NT2/D1 (cell line): ENCODE data around the gene TUSC1.

Source experiments
- SUZ12 ChIP-seq: IDR thresholded peaks from 2 replicates; pipeline ENCODE4 v1.6.1; 2011; ENCODE audit not compliant: insufficient read length, insufficient read depth; ENCODE audit errors: extremely low read depth
- YY1 ChIP-seq: IDR thresholded peaks from 2 replicates; pipeline ENCODE4 v1.6.1; 2011; ENCODE audit not compliant: insufficient read length, insufficient read depth
- ZNF274 ChIP-seq: IDR thresholded peaks from 2 replicates; pipeline ENCODE4 v1.6.1; 2011; ENCODE audit warnings: mild to moderate bottlenecking, low read depth, low read length

- TF ChIP-seq YY1: no peak
- TF ChIP-seq ZNF274: no peak
- no peak for TF ChIP-seq SUZ12
These were observed 24.3 kb upstream of the TUSC1 start for GRCh38 chr9:25702536-25702935.
